Upper lobe of left lung (tissue), 4 donors: Measurements from ENCODE around the gene ATPAF2.

ENCODE experiments used
- EP300 ChIP-seq, 4 donors: sonication (generic); formaldehyde crosslinking; IDR thresholded peaks; one replicate each; pipeline ENCODE4 v1.5.1; 2017; ENCODE audit warnings: antibody characterized with exemption in 4 of 4, control low read depth in 2 of 4
- POLR2A ChIP-seq, 4 donors: fragments of 450-650 bp; IDR thresholded peaks; one replicate each; pipeline ENCODE4 v1.5.1; 2016 to 2017; ENCODE audit warnings: antibody characterized with exemption in 4 of 4, mild to moderate bottlenecking in 2 of 4
- TF ChIP-seq, protein P1 (sequence below), 6 experiments: fragments of 450-650 bp in 4 of 6; fragments of 200-600 bp in 2 of 6; sonication (generic) in 2 of 6; IDR thresholded peaks; one replicate each; pipeline ENCODE4 v1.5.1; 2016 to 2019; ENCODE audit warnings: antibody characterized with exemption in 6 of 6

DNA sequence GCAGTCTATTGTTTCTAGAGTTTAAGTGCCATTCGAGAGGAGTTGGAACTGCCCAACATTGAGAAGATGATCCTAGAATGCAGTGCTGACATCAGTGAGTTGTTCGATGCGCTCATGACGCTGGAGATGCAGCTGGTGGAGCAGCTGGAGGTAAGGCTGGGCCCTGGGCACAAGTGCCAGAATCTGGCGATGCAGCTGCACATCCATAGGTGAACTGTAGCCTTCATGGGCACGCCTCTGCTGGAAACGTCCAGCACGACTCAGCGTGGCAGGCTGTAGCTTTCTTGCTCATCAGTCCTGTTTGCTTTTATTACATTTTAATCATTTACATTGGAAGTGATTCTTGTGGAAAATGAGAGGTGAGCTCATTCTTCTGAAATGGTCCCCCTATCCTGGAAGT lies 34.6 kb downstream of the ATPAF2 start:
- TF ChIP-seq, protein P1, sequence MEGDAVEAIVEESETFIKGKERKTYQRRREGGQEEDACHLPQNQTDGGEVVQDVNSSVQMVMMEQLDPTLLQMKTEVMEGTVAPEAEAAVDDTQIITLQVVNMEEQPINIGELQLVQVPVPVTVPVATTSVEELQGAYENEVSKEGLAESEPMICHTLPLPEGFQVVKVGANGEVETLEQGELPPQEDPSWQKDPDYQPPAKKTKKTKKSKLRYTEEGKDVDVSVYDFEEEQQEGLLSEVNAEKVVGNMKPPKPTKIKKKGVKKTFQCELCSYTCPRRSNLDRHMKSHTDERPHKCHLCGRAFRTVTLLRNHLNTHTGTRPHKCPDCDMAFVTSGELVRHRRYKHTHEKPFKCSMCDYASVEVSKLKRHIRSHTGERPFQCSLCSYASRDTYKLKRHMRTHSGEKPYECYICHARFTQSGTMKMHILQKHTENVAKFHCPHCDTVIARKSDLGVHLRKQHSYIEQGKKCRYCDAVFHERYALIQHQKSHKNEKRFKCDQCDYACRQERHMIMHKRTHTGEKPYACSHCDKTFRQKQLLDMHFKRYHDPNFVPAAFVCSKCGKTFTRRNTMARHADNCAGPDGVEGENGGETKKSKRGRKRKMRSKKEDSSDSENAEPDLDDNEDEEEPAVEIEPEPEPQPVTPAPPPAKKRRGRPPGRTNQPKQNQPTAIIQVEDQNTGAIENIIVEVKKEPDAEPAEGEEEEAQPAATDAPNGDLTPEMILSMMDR (IDR thresholded peaks at IDR 0.05) = no peak
- TF ChIP-seq POLR2A (IDR thresholded peaks at IDR 0.05) (no peak), EP300 (IDR thresholded peaks at IDR 0.05) (no peak)
